ENCODE measurements around the gene MTRF1L. TPM values are rescaled to one million over a fixed set of nuclear protein-coding genes. Genes with fewer than 3 reads are reported as not detected.

The MTRF1L gene
- total RNA-seq, 4 donors from 2014 or later = 13.6 to 31.4 (median 19.1) TPM

DNA sequence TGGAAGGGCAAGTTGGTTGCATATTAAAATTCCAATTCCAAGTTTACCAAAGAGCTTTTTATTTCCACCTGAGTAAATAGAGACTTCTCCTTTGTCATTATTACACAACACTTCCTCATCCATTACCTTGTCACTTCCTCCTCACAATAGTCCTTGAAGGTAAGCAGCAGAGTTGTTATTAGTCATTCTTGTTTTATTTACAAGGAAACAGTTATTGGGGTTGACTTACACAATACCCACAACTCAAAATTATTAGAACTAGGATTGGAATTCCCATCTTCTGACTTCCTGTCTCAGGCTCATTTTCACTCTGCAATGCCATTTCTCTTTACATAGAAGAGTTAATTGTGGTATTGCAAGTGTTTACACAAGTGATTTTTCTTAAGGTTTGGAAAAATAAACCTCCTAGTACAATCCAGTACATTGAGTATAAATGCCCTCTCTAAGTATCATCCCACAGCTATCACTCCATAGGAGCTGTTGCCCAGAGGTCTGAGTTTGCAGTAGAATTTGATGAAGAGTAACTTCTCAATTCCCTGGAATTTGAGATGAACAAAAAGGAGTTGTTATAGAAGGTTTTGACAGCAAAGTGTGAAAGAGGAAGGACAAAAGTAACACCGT is 28.9 kb upstream of the MTRF1L start:
- H3K4me1 ChIP-seq = no peaks in the 10 kb centered on the region
- no peak overlapping the region for H3K27ac ChIP-seq
- no peak for DNase-seq
- H3K9me3 ChIP-seq = no peaks in the 10 kb centered on the region
- no peaks in the 10 kb centered on the region for H3K36me3 ChIP-seq
- no peaks in the 10 kb centered on the region for H3K27me3 ChIP-seq
- no peak overlapping the region for H3K4me3 ChIP-seq
- TF ChIP-seq CTCF (IDR thresholded peaks at IDR 0.05) = no peak
- no peak for TF ChIP-seq POLR2A (IDR thresholded peaks at IDR 0.05)

GRCh38 chr6:153028963-153029362 is 26.5 kb upstream of the MTRF1L start:
- H3K4me1 ChIP-seq = no peaks in the 10 kb centered on the region

GRCh38 chr6:153028286-153028685 is 25.8 kb upstream of the MTRF1L start:
- no peaks in the 10 kb centered on the region for H3K9me3 ChIP-seq
- H3K4me1 ChIP-seq = no peaks in the 10 kb centered on the region
- TF ChIP-seq CTCF (IDR thresholded peaks at IDR 0.05) = no peak
- no peak for TF ChIP-seq POLR2A (IDR thresholded peaks at IDR 0.05)
- no peaks in the 10 kb centered on the region for H3K36me3 ChIP-seq
- no peak overlapping the region for H3K4me3 ChIP-seq
- no peaks in the 10 kb centered on the region for H3K27me3 ChIP-seq
- no peak overlapping the region for H3K27ac ChIP-seq
- no peak for DNase-seq

More at GRCh38 chr6:153028963-153029362, 26.5 kb upstream of the MTRF1L start:
- Histone ChIP-seq H3K27me3 (no peaks in the 10 kb centered on the region), H3K9me3 (no peaks in the 10 kb centered on the region), H3K36me3 (no peaks in the 10 kb centered on the region), H3K4me3 (no peak overlapping the region), H3K27ac (no peak overlapping the region)
- DNase-seq = no peak
- TF ChIP-seq POLR2A (IDR thresholded peaks at IDR 0.05) = no peak

- Histone ChIP-seq H3K4me1 (no peaks in the 10 kb centered on the region), H3K9me3 (no peaks in the 10 kb centered on the region), H3K27me3 (no peaks in the 10 kb centered on the region), H3K27ac (no peak overlapping the region), H3K4me3 (no peak overlapping the region), H3K36me3 (no peaks in the 10 kb centered on the region)
- DNase-seq = no peak
- no peak for TF ChIP-seq POLR2A (IDR thresholded peaks at IDR 0.05)
- no peak for TF ChIP-seq CTCF (IDR thresholded peaks at IDR 0.05)
These were observed 25.0 kb upstream of the MTRF1L start for GRCh38 chr6:153027480-153027879.

GRCh38 chr6:153024709-153025017 is 22.2 kb upstream of the MTRF1L start:
- H3K27ac ChIP-seq = no peak overlapping the region

More at GRCh38 chr6:153024709-153025017, 22.2 kb upstream of the MTRF1L start:
- no peaks in the 10 kb centered on the region for H3K27me3 ChIP-seq
- H3K4me3 ChIP-seq = no peak overlapping the region
- H3K9me3 ChIP-seq = no peaks in the 10 kb centered on the region
- TF ChIP-seq POLR2A (IDR thresholded peaks at IDR 0.05) = no peak
- TF ChIP-seq CTCF (IDR thresholded peaks at IDR 0.05) = no peak
- H3K36me3 ChIP-seq = no peaks in the 10 kb centered on the region
- no peaks in the 10 kb centered on the region for H3K4me1 ChIP-seq
- DNase-seq = no peak
